K562 (cell line): ENCODE data around the gene MTERF4. TPM values are rescaled to one million over a fixed set of nuclear protein-coding genes. Genes with fewer than 3 reads are reported as not detected.

Experiments used
- HNRNPLL ChIP-seq: fragments of 200-400 bp; formaldehyde crosslinking; IDR thresholded peaks from 2 replicates; pipeline ENCODE4 v1.6.1; 2017; ENCODE audit warnings: low read length, low read depth, mild to moderate bottlenecking; ENCODE audit not compliant: poor library complexity, severe bottlenecking
- NFATC3 ChIP-seq: fragments of 450-650 bp; IDR thresholded peaks from 2 replicates; pipeline ENCODE4 v1.6.1; 2017; ENCODE audit warnings: mild to moderate bottlenecking
- PHTF2 ChIP-seq: fragments of 250-450 bp; sonication (Bioruptor Pico); IDR thresholded peaks from 2 replicates; pipeline ENCODE4 v1.5.0; 2021; ENCODE audit warnings: mild to moderate bottlenecking
- POLR2A ChIP-seq: fragments of 450-650 bp; conservative IDR thresholded peaks from 2 replicates; pipeline ENCODE4 v1.6.1; 2016
- PTRF ChIP-seq: fragments of 450-650 bp; IDR thresholded peaks from 2 replicates; pipeline ENCODE4 v1.6.1; 2016; ENCODE audit warnings: mild to moderate bottlenecking, missing genetic modification characterization, missing compliant biosample characterization
- SPI1 ChIP-seq: IDR thresholded peaks from 2 replicates; pipeline ENCODE4 v1.6.1; 2011; ENCODE audit warnings: low read depth, low read length, control low read depth, borderline replicate concordance
- TBP ChIP-seq: optimal IDR thresholded peaks from 2 replicates; pipeline ENCODE3; 2011; ENCODE audit warnings: low read depth, low read length, improper control_type of control experiment
- polyA plus RNA-seq, 8 experiments: library from polyadenylated mRNA; depleted of rRNA in 4 of 8; stranded (reverse) in 5 of 8; unstranded in 3 of 8; fragments of >200 nt; fragmentation: Nextera tagmentation in 2 of 8; fragmentation: Illumina TruSeq in 1 of 8; extraction: Ambion mirVana in 2 of 8; extraction: Trizol in 1 of 8; gene quantifications; 2 replicates each; pipeline versions ENCODE4 v1.2.1 to v1.2.3, GENCODE V29; 2011 to 2014; ENCODE audit warnings: inconsistent platforms in 1 of 8, missing spikeins in 1 of 8
- total RNA-seq, 7 experiments: library from RNA; depleted of rRNA in 6 of 7; stranded (reverse); fragments of >200 nt in 6 of 7; fragmentation: Illumina TruSeq in 2 of 7; extraction: Trizol in 2 of 7; gene quantifications; 2 replicates each; pipeline versions ENCODE4 v1.2.1 to v1.2.3, GENCODE V29; 2011 to 2021; ENCODE audit warnings: low replicate concordance in 1 of 7
- TF ChIP-seq, protein P1 (sequence below): sonication (generic); formaldehyde crosslinking; IDR thresholded peaks from 2 replicates; pipeline ENCODE4 v1.8.1; 2023; ENCODE audit warnings: mild to moderate bottlenecking, missing genetic modification reagents
- TF ChIP-seq, protein P2 (sequence below): fragments of 250-450 bp; sonication (Bioruptor Pico); IDR thresholded peaks from 2 replicates; pipeline ENCODE4 v1.4.0; 2020
- TF ChIP-seq, protein P3 (sequence below): sonication (generic); formaldehyde crosslinking; IDR thresholded peaks from 2 replicates; pipeline ENCODE4 v1.8.0; 2022; ENCODE audit warnings: mild to moderate bottlenecking, missing genetic modification reagents
- TF ChIP-seq, protein P4 (sequence below): sonication (generic); formaldehyde crosslinking; IDR thresholded peaks from 2 replicates; pipeline ENCODE4 v1.8.0; 2022; ENCODE audit warnings: mild to moderate bottlenecking, missing genetic modification reagents, borderline replicate concordance
- TF ChIP-seq, protein P5 (sequence below): IDR thresholded peaks from 2 replicates; pipeline ENCODE4 v1.6.1; 2011; ENCODE audit warnings: borderline replicate concordance, low read depth, mild to moderate bottlenecking, moderate library complexity, low read length; ENCODE audit not compliant: insufficient read depth, poor library complexity, severe bottlenecking
- TF ChIP-seq, protein P6 (sequence below): fragments of 250-450 bp; sonication (Bioruptor Pico); IDR thresholded peaks from 2 replicates; pipeline ENCODE4 v1.8.0; 2021; ENCODE audit warnings: borderline replicate concordance, mild to moderate bottlenecking, moderate library complexity; ENCODE audit not compliant: poor library complexity, severe bottlenecking

The MTERF4 gene
- total and polyA plus RNA-seq, 9 of the 15 experiments (the other 6 are each of a cell fraction or from before 2014, with no cell fraction given): 15.3 to 29.6 (median 21.2) TPM

DNA sequence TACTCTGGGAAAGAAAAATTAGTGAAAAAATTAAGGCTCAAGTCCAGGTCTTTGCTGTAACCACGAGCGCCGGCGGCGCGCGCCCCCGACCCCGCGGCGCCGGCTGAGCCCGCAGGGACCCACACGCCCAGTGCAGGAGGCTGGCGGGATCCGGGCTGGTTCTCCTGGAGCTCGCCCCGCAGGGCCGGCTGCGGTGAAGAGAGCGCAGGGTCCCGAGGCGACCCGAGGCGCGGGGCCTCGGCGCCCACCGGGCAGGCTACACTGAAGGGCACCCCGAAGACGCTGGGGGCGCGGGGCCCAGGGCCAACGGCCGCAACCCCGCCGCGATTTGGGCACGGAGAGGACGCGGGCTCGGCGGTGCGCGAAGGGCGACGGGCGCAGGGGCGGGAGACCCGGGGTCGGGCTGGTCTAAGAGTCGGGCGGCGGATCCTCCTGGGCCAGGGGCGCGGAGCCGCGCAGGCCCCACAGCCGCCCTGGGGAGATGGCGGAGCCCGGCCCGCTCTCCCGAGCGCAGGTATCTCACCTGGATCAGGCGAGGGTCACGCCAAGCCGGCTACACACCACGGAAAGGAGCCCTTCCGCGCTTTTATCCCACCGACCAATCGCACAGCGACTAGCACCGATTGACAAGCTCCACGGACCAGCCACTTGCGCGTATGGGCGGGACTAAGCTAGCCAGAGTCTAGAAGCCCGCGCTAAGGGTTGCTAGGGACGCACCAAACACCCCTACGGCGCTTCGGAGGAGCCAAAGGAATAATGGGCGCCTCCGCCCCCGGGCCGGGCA lies 47.0 kb upstream of the MTERF4 start, which contains the start of gene PASK (continued):
- TF ChIP-seq, protein P1, sequence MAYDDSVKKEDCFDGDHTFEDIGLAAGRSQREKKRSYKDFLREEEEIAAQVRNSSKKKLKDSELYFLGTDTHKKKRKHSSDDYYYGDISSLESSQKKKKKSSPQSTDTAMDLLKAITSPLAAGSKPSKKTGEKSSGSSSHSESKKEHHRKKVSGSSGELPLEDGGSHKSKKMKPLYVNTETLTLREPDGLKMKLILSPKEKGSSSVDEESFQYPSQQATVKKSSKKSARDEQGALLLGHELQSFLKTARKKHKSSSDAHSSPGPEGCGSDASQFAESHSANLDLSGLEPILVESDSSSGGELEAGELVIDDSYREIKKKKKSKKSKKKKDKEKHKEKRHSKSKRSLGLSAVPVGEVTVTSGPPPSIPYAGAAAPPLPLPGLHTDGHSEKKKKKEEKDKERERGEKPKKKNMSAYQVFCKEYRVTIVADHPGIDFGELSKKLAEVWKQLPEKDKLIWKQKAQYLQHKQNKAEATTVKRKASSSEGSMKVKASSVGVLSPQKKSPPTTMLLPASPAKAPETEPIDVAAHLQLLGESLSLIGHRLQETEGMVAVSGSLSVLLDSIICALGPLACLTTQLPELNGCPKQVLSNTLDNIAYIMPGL (CRISPR knock-in tag): no peak
- TF ChIP-seq PTRF (no peak), PHTF2 (no peak), TBP (peak; percentile 43), SPI1 (no peak), POLR2A (no peak; the same call in 1 of the 2 replicates), NFATC3 (peak; percentile 94; the same call in 1 of the 2 replicates), HNRNPLL (peak; percentile 34)
- TF ChIP-seq, protein P2, sequence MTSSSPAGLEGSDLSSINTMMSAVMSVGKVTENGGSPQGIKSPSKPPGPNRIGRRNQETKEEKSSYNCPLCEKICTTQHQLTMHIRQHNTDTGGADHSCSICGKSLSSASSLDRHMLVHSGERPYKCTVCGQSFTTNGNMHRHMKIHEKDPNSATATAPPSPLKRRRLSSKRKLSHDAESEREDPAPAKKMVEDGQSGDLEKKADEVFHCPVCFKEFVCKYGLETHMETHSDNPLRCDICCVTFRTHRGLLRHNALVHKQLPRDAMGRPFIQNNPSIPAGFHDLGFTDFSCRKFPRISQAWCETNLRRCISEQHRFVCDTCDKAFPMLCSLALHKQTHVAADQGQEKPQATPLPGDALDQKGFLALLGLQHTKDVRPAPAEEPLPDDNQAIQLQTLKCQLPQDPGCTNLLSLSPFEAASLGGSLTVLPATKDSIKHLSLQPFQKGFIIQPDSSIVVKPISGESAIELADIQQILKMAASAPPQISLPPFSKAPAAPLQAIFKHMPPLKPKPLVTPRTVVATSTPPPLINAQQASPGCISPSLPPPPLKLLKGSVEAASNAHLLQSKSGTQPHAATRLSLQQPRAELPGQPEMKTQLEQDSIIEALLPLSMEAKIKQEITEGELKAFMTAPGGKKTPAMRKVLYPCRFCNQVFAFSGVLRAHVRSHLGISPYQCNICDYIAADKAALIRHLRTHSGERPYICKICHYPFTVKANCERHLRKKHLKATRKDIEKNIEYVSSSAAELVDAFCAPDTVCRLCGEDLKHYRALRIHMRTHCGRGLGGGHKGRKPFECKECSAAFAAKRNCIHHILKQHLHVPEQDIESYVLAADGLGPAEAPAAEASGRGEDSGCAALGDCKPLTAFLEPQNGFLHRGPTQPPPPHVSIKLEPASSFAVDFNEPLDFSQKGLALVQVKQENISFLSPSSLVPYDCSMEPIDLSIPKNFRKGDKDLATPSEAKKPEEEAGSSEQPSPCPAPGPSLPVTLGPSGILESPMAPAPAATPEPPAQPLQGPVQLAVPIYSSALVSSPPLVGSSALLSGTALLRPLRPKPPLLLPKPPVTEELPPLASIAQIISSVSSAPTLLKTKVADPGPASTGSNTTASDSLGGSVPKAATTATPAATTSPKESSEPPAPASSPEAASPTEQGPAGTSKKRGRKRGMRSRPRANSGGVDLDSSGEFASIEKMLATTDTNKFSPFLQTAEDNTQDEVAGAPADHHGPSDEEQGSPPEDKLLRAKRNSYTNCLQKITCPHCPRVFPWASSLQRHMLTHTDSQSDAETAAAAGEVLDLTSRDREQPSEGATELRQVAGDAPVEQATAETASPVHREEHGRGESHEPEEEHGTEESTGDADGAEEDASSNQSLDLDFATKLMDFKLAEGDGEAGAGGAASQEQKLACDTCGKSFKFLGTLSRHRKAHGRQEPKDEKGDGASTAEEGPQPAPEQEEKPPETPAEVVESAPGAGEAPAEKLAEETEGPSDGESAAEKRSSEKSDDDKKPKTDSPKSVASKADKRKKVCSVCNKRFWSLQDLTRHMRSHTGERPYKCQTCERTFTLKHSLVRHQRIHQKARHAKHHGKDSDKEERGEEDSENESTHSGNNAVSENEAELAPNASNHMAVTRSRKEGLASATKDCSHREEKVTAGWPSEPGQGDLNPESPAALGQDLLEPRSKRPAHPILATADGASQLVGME (CRISPR knock-in tag): no peak
- TF ChIP-seq, protein P3, sequence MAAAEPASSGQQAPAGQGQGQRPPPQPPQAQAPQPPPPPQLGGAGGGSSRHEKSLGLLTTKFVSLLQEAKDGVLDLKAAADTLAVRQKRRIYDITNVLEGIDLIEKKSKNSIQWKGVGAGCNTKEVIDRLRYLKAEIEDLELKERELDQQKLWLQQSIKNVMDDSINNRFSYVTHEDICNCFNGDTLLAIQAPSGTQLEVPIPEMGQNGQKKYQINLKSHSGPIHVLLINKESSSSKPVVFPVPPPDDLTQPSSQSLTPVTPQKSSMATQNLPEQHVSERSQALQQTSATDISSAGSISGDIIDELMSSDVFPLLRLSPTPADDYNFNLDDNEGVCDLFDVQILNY: no peak
- TF ChIP-seq, protein P4, sequence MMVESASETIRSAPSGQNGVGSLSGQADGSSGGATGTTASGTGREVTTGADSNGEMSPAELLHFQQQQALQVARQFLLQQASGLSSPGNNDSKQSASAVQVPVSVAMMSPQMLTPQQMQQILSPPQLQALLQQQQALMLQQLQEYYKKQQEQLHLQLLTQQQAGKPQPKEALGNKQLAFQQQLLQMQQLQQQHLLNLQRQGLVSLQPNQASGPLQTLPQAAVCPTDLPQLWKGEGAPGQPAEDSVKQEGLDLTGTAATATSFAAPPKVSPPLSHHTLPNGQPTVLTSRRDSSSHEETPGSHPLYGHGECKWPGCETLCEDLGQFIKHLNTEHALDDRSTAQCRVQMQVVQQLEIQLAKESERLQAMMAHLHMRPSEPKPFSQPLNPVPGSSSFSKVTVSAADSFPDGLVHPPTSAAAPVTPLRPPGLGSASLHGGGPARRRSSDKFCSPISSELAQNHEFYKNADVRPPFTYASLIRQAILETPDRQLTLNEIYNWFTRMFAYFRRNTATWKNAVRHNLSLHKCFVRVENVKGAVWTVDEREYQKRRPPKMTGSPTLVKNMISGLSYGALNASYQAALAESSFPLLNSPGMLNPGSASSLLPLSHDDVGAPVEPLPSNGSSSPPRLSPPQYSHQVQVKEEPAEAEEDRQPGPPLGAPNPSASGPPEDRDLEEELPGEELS: no peak
- TF ChIP-seq, protein P5, sequence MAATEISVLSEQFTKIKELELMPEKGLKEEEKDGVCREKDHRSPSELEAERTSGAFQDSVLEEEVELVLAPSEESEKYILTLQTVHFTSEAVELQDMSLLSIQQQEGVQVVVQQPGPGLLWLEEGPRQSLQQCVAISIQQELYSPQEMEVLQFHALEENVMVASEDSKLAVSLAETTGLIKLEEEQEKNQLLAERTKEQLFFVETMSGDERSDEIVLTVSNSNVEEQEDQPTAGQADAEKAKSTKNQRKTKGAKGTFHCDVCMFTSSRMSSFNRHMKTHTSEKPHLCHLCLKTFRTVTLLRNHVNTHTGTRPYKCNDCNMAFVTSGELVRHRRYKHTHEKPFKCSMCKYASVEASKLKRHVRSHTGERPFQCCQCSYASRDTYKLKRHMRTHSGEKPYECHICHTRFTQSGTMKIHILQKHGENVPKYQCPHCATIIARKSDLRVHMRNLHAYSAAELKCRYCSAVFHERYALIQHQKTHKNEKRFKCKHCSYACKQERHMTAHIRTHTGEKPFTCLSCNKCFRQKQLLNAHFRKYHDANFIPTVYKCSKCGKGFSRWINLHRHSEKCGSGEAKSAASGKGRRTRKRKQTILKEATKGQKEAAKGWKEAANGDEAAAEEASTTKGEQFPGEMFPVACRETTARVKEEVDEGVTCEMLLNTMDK: no peak
- TF ChIP-seq, protein P6, sequence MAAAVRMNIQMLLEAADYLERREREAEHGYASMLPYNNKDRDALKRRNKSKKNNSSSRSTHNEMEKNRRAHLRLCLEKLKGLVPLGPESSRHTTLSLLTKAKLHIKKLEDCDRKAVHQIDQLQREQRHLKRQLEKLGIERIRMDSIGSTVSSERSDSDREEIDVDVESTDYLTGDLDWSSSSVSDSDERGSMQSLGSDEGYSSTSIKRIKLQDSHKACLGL (CRISPR knock-in tag): no peak
